GM10266 (cell line): ENCODE results near the gene CEP290.

Source experiments
- DNase-seq: peaks from one replicate; pipeline ENCODE4 v3.0.0; 2012; ENCODE audit errors: extremely low spot score
- TF ChIP-seq, protein P1 (sequence below): IDR thresholded peaks from 2 replicates; pipeline ENCODE4 v1.5.1; 2012; ENCODE audit warnings: mild to moderate bottlenecking, low read depth; ENCODE audit not compliant: control insufficient read depth, insufficient read depth; ENCODE audit errors: missing control alignments

Gene CEP290

DNA sequence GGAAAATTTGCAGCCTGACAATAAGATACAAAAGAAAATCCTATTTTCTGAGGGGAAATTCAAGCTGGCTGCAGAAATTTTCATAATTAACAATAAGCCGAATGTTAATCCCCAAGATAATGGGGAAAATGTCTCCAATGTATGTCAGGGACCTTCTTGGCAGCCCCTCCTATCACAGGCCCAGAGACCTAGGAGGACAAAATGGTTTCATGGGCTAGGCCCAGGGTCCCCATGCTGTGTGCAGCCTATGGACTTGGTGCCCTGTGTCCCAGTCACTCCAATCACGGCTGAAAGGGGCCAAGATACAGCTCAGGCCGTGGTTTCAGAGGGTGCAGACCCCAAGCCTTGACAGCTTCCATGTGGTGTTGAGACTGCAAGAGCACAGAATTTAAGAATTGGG is 123.9 kb downstream of the CEP290 start:
- DNase-seq: no peak
- TF ChIP-seq, protein P1, sequence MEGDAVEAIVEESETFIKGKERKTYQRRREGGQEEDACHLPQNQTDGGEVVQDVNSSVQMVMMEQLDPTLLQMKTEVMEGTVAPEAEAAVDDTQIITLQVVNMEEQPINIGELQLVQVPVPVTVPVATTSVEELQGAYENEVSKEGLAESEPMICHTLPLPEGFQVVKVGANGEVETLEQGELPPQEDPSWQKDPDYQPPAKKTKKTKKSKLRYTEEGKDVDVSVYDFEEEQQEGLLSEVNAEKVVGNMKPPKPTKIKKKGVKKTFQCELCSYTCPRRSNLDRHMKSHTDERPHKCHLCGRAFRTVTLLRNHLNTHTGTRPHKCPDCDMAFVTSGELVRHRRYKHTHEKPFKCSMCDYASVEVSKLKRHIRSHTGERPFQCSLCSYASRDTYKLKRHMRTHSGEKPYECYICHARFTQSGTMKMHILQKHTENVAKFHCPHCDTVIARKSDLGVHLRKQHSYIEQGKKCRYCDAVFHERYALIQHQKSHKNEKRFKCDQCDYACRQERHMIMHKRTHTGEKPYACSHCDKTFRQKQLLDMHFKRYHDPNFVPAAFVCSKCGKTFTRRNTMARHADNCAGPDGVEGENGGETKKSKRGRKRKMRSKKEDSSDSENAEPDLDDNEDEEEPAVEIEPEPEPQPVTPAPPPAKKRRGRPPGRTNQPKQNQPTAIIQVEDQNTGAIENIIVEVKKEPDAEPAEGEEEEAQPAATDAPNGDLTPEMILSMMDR: no peak

DNA sequence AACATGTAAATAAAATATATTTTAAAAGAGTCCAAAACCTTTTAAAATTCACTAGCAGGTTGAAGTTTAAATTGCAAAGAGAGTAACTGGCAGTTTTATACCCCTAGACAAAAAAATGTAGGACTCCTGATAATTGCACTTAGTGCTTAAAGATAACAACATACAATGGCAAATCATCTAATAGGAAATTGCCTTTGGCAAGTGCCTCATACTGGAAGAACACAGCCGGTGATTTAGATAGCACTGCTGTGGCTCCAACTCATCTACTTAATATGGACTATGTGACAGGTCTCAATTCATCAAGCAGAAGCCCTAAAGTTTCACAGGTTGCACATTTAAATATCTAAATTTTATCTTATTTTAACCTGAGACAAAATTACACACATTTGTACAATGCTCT is 126.1 kb downstream of the CEP290 start:
- TF ChIP-seq, protein P1: no peak
- no peak for DNase-seq

DNA sequence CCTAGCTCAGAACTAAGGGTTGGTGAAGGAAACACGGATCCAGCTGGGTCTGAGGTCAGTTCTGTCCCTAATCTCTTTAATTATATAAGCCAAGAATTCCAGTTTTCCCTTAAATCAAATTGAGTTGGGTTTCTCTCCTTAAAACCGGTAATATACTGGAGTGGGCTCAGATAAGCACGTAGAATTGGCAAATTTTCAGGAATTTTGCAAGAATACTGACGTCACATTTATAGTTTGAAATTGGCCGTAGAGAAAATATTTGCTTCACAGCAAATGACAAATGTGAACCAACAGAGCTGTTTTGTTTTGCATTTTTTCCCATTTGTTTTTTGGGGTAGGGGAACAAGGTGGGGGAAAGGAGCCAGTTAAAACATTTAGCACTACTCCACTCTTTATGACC is 130.1 kb downstream of the CEP290 start:
- TF ChIP-seq, protein P1: no peak
- DNase-seq: no peak

DNA sequence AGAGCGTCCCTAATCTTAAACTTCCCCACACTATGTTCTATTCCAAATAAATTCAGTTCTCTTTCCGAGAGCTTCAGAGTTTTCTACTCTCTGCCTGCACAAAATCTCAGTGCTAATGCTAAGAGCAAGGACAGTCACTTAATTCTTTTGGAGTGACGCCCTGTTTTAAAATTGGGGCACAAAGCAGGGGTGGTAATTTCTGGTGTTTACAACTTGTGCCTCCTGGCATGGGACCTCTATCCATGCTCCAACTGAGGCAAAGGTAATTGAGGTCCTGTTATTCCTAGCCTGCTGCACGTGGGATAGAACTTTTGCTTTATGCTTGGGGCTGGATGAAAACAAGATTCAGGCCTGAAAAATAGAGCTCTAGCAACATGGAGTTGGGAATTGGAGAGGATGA is 135.5 kb downstream of the CEP290 start:
- TF ChIP-seq, protein P1: no peak
- DNase-seq: no peak

DNA sequence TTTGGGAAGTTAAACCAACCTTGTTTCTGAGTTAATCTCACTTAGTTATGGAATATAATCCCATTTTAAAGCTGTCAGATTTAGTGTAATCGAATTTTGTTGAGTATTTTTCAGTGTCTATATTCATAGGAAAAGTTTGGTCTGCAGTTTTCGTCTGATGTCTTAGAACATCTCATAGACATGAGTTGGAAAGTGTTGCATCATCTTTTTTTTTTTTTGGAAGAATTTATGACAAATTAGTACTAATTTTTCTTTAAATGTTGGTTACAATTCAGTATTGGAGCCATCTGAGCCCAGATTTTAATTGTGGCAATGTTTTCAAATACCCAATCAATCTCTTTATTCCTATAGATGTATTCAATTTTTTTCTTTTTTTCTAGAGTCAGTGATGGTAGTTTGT is 140.6 kb downstream of the CEP290 start:
- DNase-seq: no peak
- TF ChIP-seq, protein P1: no peak
